HTR-8/SVneo (cell line): ENCODE measurements around the gene PARP1.
"Not testable (repeated sequence)": the region's sequence is repeated elsewhere in the genome, so short reads cannot be mapped to it uniquely, and the experiment has no call there.

Experiments
- DNase-seq: peaks from one replicate; pipeline ENCODE4 v3.0.0; 2011; ENCODE audit warnings: low spot score, mixed read lengths; ENCODE audit not compliant: insufficient read length
- FAIRE-seq: peaks from 2 replicates; lab custom pipeline; 2011; peaks lifted over from hg19 to GRCh38; lab: Jason Lieb, UNC

PARP1 gene

GRCh38 chr1:226357416-226357815 is 50.5 kb downstream of the PARP1 start:
- FAIRE-seq, result no peak
- DNase-seq, result no peak

DNA sequence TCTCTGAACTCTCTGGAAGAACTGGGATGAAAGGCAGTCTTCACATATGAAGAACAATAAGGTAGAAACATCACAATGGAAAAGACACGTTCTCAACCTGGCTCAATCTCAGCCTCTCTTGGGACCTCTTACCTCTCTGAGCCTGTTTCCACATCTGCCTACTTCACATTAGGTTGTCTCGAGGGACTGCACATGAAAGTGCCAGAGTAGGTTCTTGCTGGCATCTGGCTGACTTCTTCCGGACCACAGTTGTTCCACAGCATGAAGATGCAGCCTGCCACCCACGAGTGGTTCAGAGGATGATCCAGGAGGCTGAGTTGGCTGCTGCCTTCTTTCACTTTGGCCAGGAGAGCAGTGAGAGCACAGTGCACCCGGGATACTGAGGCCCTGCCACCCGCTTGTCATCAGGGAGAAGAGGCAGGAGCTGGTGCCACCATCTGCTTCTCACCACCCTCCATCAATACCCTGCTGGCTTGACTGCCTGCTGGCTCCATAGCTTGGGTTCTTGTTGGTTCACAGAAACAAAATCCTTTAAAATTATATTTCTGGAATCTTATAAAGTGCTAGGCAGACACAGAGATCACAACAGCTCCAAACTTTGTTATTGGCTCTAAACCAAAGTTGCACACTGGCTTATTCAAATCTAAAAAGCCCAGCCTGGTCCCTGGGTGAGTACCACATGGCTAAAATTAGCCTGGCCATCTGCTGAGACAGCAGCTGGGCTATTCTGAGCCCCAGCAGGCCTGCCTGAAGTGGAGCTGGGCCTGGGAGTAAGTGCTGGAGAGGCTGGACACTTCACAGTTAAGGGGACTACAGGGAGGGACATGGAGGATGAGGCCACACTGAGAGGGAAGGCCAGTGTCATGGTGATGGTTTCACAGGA is 52.0 kb downstream of the PARP1 start:
- FAIRE-seq, result no peak
- DNase-seq, result no peak

GRCh38 chr1:226355016-226355415 is 52.9 kb downstream of the PARP1 start:
- no peak for DNase-seq
- FAIRE-seq, result no peak

GRCh38 chr1:226353698-226354525 is 54.0 kb downstream of the PARP1 start:
- no peak for DNase-seq
- no peak for FAIRE-seq

- FAIRE-seq, result no peak
Observed at GRCh38 chr1:226351709-226352108, 56.2 kb downstream of the PARP1 start.

DNA sequence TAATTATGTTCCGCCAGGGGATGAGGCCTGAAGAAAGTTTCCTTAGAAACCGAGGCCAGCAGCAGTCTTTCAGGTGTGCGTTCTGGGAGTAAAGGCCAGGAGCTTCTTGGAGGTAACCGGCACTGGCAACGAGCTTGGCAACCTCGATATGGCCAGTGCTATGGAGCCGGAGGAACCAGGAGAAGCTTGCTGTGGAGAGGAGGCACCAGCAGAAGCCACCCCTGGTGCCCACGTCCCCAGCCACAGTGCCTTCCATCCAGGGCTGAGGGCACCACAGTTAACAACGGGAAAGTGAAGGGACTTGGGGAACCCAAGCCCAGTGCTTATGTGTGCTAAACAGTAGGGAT is 57.4 kb downstream of the PARP1 start:
- FAIRE-seq, result no peak
- no peak for DNase-seq

More at GRCh38 chr1:226351709-226352108, 56.2 kb downstream of the PARP1 start:
- no peak for DNase-seq

GRCh38 chr1:226349801-226350518 is 57.9 kb downstream of the PARP1 start:
- DNase-seq, result no peak
- FAIRE-seq, result no peak

- no peak for FAIRE-seq
- no peak for DNase-seq
Observed at GRCh38 chr1:226349081-226349480, 58.8 kb downstream of the PARP1 start.

DNA sequence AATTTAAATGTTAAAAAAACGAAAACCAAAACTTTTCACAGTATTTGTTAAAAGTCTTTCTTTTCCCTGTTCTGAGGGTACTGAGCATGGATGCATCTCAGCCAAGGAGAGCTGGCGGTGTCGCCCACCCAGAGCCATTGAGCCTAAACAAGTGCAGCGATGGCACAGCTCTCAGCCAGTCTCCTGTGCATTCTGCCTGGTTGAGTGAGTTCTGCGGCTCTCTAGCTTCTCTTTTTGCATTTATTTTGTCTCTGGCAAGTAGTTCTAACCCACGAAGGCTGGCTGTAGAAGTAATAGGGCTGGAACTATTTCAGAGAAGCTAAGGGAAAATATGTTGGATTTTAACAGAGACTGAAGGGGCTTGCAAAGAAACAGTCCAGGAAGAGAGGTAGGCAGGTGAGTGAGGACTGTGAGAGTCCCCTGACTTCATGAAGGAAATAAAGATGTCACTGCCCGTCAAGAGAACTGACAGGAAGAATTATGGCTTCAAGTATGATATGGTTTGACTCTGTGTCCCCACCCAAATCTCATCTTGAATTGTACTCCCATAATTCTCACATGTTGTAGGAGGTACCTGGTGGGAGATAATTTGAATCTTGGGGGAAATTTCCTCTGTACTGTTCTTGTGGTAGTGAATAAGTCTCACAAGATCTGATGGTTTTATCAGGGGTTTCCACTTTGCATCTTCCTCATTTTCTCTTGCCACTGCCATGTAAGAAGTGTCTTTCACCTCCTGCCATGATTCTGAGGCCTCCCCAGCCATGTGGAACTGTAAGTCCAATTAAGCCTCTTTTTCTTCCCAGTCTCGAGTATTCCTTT is 63.2 kb downstream of the PARP1 start:
- no peak for DNase-seq
- FAIRE-seq, result no peak

GRCh38 chr1:226342656-226343055 is 65.2 kb downstream of the PARP1 start:
- FAIRE-seq (no peak), DNase-seq (no peak)

- not testable (repeated sequence) for DNase-seq, FAIRE-seq
Observed at GRCh38 chr1:226340111-226340510, 67.8 kb downstream of the PARP1 start.

DNA sequence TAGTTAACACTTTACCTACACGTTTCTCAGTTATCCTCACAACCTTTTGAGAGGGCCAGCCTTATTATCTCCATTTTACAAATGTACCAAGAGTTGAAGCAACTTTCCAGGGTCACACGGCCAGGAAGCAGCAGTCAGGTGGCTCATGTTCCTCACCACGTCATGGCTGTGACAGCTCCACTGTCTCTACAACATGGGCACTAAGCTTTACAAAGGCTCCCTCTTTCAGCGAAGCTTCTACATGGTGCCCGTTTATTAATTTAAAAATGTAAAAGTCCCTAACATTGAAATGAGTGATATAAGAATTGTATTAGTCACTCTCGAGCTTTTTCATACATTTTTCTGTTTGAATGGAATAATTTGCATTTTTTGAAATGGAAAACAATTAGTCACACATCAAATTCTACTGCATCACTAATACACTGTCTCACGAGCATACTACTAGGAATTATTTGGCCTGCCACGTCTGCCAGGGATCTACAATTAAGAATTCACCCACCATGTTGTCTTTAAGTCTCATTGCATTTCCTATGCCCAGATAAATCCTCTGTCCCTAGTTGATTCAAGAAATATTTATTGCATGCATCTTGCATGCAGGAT is 70.5 kb downstream of the PARP1 start:
- DNase-seq, result no peak
- no peak for FAIRE-seq

GRCh38 chr1:226335661-226336060 is 72.2 kb downstream of the PARP1 start:
- no peak for FAIRE-seq
- DNase-seq, result no peak

DNA sequence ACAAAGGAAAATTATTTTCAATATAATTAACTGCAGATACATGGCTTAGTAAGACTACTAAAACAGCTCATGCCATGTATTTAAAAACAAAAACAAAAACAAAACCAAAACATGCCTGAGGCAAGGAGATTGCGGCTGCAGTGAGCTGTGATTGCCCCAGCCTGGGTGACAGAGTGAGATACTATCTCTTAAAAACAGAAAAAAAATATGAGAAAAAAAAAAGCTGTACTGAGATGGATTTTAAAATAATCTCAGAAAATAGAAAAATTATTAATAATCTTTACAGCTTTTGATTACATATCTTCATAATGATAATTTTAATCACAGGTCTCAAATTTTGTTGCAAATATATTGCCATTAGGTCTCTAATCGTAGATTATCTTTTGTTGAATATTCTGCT is 74.9 kb downstream of the PARP1 start:
- DNase-seq, result no peak
- FAIRE-seq, result no peak

DNA sequence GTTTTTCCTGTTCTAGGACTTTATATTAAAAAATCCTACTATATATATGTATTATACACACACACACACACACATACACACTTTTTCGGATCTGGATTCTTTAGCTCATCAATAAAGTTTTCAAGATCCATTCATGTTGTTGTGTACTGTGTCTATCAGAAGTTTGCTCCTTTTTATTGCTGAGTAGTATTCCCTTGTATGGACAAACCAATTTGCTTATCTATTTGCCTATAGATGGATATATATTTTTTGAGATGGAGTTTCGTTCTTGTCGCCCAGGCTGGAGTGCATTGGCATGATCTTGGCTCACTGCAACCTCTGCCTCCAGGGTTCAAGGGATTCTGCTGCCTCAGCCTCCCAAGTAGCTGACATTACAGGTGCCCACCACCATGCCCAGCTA is 78.7 kb downstream of the PARP1 start:
- FAIRE-seq (no peak), DNase-seq (no peak)

DNA sequence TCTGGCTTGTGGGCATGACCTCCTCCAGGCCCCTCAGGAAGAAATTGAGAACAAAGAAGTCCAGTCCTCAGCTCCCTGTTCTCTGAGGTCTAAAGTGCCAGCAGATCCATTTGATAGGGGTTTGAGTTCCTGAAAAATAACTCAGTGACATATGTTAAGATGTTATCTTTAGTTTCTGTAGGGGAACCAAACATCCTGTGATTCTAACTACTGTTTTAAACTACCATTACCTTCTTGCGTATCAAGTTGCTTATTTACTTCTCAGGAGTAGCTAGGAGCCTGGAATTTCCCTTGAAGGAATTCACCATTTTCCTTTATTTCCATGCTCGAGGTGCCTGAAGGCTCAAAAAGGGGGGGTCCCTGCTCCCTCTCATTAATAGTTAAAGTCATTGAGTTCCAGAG is 80.1 kb downstream of the PARP1 start:
- FAIRE-seq (no peak), DNase-seq (no peak)

- DNase-seq, result no peak
- peak; percentile 48 for FAIRE-seq
Observed at GRCh38 chr1:226325178-226325577, 82.7 kb downstream of the PARP1 start.

DNA sequence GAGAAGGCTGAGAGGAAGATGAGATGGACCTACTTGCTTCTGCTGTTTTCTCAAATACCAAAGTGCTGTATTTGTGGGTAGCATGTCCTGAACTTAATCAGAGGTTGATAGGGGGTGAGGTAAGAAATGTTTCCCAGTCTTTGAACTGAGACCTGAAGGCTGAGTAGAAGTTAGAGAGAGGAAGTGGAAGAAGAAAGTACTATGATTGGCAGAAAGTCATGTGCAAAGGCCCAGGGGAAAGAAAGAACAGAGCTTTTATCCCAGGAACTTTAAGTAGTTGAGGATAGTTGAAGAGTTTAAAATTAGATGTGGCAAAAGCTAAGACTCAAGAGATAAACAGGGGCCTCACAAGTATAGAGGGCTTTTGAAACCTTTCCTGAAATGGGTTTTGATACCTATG is 83.4 kb downstream of the PARP1 start:
- DNase-seq (no peak), FAIRE-seq (no peak)

DNA sequence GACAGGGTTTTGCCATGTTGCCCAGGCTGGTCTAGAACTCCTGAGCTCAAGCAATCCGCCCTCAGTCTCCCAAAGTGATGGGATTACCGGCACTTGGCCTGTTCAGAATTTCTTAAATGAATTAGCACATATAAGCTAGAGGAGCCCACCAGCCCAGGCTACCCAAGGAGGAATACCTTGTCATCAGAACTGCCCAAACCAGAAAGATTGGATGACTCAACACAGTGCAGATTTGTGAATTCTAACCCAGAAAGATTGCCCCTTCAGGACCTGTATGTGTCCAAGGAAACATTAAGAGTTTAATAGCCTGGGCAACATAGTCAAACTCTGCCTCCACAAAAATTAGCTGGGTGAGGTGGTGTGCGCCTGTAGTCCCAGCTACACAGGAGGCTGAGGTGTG is 84.9 kb downstream of the PARP1 start:
- FAIRE-seq, result no peak
- no peak for DNase-seq

GRCh38 chr1:226320930-226321329 is 87.0 kb downstream of the PARP1 start:
- no peak for FAIRE-seq
- no peak for DNase-seq
